GM10266 (cell line): ENCODE data around the gene ITPR2.

Experiments used
- DNase-seq: peaks from one replicate; pipeline ENCODE4 v3.0.0; 2012; ENCODE audit errors: extremely low spot score
- TF ChIP-seq, protein P1 (sequence below): IDR thresholded peaks from 2 replicates; pipeline ENCODE4 v1.5.1; 2012; ENCODE audit warnings: mild to moderate bottlenecking, low read depth; ENCODE audit not compliant: control insufficient read depth, insufficient read depth; ENCODE audit errors: missing control alignments

ITPR2 gene

DNA sequence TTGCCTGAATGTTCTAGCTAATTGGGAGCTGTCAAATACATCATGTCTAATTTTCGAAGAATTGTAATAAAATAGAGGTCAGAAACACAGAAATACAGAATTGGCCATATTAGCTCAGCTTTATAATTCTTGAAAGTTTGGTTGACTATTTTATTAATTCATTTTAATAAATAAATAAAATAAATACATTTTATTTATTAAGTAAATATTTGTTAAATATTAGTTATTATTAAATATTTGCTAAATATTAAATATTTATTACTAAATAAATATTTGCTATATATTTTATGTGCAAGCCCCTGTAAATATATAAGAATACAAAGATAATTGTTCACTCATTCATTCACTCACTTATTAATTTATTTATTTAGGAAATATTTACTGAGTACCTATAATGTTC, 406.3 kb downstream of the ITPR2 start:
- TF ChIP-seq, protein P1, sequence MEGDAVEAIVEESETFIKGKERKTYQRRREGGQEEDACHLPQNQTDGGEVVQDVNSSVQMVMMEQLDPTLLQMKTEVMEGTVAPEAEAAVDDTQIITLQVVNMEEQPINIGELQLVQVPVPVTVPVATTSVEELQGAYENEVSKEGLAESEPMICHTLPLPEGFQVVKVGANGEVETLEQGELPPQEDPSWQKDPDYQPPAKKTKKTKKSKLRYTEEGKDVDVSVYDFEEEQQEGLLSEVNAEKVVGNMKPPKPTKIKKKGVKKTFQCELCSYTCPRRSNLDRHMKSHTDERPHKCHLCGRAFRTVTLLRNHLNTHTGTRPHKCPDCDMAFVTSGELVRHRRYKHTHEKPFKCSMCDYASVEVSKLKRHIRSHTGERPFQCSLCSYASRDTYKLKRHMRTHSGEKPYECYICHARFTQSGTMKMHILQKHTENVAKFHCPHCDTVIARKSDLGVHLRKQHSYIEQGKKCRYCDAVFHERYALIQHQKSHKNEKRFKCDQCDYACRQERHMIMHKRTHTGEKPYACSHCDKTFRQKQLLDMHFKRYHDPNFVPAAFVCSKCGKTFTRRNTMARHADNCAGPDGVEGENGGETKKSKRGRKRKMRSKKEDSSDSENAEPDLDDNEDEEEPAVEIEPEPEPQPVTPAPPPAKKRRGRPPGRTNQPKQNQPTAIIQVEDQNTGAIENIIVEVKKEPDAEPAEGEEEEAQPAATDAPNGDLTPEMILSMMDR: no peak
- no peak for DNase-seq

- peak; percentile 24 for DNase-seq
- TF ChIP-seq, protein P1: no peak
These were observed 407.3 kb downstream of the ITPR2 start for GRCh38 chr12:26425587-26426260.

GRCh38 chr12:26422839-26423398, 410.1 kb downstream of the ITPR2 start:
- TF ChIP-seq, protein P1: no peak
- no peak for DNase-seq

DNA sequence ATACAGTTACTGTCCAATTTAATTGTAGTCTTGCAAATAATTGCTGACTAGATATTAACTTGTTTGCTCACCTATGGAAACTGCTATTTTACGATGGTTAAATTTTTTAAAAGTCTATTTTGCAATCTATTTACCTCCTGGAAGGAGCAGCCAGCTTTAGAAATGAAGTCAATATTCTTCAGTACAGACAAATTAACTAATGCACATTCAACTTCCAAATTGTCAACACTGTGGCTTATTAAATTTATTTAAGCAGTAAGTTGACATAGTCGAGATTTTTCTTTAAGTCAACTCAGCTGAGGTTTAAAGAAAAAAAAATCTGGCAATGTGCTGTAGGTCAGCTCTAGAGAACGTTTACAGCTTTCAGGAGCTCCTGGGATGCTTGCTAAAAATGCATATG, 416.4 kb downstream of the ITPR2 start:
- no peak for DNase-seq
- TF ChIP-seq, protein P1: no peak

DNA sequence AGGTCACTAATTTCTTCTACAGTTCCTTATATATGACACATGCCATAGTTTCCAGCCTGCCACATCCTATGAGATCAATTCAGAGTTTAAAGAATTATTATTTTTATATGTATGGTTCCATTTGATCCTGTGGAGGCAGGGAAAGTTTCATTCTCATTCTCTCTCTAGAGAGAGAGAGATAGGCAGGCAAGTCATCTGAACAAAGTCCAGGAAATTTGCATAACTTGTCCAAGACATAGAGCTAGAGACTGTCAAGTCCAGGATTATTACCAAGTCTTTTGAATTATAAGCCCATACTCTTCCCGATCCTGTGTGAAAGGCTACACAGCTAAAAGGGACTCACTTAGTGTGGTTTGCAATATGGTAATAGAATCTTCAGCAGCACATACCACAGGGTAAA, 422.3 kb downstream of the ITPR2 start:
- TF ChIP-seq, protein P1: no peak
- no peak for DNase-seq

GRCh38 chr12:26406813-26407212, 426.2 kb downstream of the ITPR2 start:
- no peak for DNase-seq
- TF ChIP-seq, protein P1: no peak

DNA sequence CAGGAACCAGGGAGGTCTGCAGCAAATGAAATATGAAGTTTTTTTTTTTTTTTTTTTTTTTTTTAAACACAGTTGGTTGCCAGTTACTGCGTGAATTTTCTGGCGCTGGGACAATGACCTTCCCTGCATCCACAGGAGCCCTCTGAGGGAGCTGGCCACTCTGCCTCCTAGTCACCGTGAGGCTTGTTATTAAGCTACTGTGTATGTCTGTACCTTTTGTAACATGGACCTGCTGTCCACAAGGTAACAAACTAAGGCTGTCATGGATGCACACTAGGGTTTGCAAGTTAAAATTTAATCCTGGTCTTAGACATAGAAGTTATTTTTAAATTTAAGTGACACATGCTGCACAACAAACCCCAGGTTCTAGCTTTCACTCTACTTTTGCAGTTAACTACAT, 426.6 kb downstream of the ITPR2 start:
- TF ChIP-seq, protein P1: no peak
- DNase-seq: no peak
